ENCODE data around the gene CDR2L. TPM values are rescaled to one million over a fixed set of nuclear protein-coding genes. Genes with fewer than 3 reads are reported as not detected.
"Not testable (repeated sequence)": the region's sequence is repeated elsewhere in the genome, so short reads cannot be mapped to it uniquely, and the experiment has no call there.

Gene CDR2L
- total RNA-seq, 1 donor from 2014 or later = 20.1 TPM

DNA sequence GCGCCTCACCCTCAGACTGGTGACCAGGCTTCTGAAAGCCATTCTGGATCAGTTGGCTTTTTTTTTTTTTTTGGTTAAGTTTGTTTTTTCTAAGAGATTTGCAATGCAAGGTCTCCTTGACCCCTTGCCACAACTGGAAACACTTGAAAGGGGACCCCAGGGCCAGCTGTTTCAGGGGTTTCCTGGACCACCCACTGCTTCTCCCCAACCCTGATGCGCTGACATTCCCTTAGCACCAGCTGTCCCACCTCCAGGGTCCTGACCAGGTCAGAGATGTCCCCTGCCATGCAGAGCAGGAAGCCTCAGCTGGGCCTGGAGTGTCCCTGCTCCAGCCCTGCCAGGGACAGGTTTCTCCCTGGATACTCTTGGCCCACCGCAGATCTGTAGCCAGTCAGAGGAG lies 16.9 kb downstream of the CDR2L start:
- no peak for DNase-seq (ENCODE audit: low spot score)
- intact Hi-C loops (cut with DNase I) = no loop called here

DNA sequence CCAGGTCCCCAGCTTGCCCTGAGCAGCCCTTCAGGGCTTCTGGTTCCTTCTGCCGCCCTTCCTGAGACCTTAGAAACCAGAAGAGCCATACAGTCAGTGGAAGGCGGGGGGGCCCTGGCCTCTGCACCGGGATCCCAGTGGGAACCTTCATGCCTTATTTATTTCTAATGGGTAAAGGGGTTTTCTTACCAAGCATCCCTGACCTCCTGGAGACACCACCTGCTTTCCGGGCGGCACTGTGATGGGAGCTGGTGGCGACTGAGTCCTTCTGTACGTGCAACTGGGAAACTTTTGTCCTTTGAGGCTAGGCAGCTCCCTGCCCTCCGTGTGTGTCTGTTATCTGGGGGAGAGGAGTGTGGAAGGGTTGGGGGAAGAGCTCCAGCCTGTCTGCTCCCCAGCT lies 17.9 kb downstream of the CDR2L start:
- intact Hi-C loops (cut with DNase I) = no loop called here
- no peak for DNase-seq (ENCODE audit: low spot score)

DNA sequence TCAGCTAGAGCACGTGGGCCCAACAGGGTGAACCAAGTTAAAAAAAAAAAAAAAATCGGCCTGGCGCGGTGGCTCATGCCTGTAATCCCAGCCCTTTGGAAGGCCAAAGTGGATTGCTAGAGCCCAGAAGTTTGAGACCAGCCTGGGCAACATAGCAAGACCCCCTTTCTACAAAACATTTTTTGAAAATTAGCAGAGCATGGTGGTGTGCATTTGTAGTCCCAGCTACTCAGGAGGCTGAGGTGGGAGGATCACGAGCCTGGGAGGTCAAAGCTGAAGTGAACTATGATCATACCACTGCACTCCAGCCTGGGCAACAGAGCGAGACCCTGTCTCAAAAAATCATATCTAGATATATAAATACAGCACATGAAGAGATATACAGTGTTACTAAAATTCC lies 18.7 kb downstream of the CDR2L start:
- intact Hi-C loops (cut with DNase I); DNase-seq (ENCODE audit: low spot score): not testable (repeated sequence)

DNA sequence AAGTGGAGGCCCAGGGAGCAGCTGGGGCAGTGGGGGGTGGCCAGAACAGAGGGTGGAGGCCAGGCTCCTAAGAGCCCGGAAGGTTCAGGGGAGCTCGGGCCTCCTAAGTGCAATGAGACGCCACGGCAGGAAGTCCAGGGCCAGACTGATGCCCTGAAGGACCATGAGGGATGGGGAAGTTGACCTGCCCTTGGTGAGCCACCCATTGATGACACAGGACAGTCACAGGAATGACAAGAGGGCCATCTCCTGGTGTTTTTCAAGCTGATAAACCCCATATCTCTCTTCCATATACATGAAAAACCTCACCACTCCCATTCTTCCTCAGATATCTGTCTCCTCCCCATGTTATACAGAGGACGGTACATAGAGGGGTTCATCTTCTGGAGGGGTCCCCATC lies 19.2 kb downstream of the CDR2L start:
- intact Hi-C loops (cut with DNase I) = no loop called here
- DNase-seq (ENCODE audit: low spot score) = no peak

DNA sequence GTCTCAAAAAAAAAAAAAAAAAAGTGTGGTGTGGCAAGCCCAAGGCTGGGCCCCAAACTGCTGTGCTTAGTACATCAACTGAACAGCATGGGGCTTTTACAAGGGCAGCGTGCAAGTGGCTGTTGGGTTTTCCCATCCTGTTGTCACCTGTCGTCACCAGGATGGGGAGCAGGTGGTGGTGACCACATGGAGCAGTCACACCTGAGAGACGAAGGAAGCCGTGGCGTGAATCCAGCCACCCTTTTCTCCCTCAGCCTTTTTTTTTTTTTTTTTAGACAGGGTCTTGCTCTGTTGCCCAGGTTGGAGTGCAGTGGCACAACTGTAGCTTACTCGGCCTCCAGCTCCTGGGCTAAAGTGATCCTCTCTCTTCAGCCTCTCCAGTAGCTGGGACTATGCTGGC lies 20.9 kb downstream of the CDR2L start:
- no peak for DNase-seq (ENCODE audit: low spot score)
- intact Hi-C loops (cut with DNase I) = no loop called here

DNA sequence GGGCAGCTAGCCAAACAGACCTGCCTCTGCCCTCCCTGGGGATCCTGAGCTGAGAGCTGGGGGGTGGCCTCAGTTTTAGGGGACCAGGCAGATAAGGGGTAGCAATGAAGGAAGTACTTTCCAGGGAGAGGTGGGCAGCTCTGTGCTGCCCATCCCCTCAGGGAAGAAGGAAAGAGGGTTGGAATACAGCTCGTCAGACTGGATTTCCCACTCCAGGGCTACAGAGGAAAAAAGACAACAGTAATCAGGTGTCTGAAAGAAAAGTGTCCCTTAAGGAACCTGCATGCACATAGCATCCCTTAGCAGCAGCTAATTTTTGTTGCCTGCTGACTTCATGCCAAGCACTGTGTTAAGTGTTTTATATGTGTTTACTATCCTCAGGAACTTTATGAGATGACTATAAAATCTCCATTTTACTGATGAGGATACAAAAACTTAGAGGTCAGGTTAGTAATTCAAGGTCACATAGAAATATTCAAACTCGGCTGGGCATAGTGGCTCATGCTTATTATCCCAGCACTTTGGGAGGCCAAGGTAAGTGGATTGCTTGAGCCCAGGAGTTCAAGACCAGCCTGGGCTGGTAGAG lies 21.8 kb downstream of the CDR2L start:
- no peak for DNase-seq (ENCODE audit: low spot score)
- intact Hi-C loops (cut with DNase I) = no loop called here

DNA sequence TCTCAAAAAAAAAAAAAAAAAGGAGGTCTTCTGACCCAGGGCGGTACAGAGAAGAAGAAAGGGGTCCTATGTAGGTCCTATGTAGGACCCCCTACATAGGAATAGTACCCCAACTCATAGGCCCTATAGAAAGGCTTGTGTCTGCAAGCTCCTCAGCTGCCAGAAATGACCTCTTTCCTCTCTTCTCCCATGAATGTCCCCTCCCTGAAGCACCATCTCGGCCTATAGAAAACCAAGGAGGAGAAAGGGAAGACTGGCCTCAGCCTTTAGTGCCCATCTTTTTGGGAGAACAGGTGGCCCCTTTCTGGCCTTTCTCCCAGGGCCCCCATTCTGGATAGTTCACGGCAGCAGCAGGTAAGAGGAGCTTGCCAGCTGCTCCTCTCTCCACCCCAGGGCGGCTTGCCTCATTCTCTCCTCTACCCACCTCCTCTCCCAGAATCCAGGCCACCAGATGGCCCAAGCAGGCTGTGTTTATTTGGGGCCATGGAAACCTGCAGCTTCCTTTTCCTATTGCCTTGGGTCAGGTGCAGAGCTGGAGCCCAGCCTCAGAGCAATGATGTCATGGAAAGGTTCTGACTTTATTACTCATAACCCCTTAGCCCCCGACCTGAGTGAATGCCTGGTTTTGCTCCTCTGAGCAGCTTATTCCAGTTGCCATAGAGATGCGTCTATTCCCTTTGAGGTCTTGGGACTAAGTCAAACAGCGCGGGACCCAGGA lies 23.4 kb downstream of the CDR2L start:
- DNase-seq (ENCODE audit: low spot score) = no peak
- intact Hi-C loops (cut with DNase I) = no loop called here

DNA sequence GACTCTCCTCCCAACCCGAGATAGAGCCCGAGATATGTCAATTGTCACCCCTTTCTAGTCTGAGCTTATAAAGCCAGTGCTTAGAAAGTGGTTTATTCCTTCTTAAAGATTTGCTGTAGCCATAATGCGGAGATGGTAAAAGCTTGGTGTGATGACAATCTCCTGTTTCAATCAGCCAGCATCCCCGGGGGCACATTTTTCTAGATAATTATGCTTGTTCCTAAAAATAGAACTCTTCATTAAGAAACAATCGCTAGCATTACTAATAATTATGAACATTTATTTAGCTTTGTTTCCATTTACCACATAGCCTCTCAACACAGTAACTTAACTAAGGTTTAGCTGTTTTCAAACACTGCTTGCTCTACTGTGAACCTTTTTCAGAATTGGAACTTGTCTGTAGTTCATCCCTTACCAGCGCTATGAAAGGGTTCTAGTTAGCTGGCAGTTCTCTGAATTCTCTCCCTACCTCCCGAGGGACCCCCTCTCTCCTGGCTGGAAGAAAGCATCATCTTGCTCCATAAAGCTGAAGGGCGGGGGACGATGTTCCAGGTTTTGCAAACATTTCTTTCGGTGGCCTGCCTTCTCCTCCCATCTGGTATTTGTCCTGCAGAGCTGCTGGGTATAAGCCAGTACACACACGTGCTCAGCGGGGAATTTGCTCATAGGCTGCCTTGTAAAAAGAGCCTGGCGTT lies 24.1 kb downstream of the CDR2L start:
- DNase-seq (ENCODE audit: low spot score) = no peak
- intact Hi-C loops (cut with DNase I) = loop anchor here (2.0 kb wide), 1 partner anchor 21 kb away; no protein-coding TSS in a partner anchor

DNA sequence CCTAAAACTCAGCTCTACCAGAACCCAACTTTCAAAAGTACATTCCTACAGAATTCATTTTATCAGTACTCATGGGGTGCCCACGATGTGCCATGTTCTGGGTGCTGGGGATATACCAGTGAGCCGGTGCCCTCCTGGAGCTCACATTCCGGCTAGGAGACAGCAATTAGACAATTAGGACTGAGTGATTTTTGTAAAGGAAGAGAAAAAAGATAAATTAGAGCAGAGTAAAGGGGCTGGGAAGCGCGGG lies 24.6 kb downstream of the CDR2L start:
- DNase-seq (ENCODE audit: low spot score) = no peak
- intact Hi-C loops (cut with DNase I) = loop anchor here (2.0 kb wide), 1 partner anchor 21 kb away; no protein-coding TSS in a partner anchor

DNA sequence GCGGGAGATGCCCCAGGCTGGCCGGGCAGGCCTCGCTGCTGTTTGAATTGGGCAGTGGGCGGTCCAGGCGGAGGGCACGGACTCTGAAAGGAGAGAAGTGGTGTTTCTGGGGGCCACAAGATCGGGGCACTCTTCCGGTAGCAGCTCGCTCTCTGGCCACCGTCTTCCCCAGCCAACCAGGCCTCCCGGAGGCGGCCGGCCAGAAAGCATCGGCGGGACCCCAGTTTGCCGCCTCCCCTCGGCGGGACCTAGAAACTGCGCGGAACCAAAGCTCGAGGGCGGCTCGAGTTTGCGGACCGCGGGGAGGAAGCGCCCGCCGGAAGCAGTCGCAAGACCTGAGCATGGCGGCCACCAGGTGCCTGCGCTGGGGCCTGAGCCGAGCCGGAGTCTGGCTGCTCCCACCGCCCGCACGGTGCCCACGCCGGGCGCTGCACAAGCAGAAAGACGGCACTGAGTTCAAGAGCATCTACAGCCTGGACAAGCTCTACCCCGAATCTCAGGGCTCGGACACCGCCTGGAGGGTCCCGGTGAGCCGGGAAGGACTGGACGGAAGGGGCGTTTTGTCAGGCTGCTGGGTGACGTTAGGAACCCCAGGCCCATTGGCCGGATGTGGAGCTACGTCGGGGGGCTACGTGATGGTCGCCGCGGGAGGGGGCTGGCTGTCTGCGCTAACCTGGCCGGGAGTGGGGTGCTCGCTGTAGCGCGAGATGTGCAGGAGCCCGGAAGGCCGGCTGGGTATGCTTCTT lies 25.1 kb downstream of the CDR2L start, which contains the start of gene MRPL58:
TSS of gene MRPL58 (plus strand) at position 325 of the 746 bp plus-strand sequence. CDS start at position 342, 17 bp downstream.
- DNase-seq (ENCODE audit: low spot score) = peak; percentile 91
- intact Hi-C loops (cut with DNase I) = loop anchor here (2.0 kb wide), 1 partner anchor 20 kb away; no protein-coding TSS in a partner anchor

DNA sequence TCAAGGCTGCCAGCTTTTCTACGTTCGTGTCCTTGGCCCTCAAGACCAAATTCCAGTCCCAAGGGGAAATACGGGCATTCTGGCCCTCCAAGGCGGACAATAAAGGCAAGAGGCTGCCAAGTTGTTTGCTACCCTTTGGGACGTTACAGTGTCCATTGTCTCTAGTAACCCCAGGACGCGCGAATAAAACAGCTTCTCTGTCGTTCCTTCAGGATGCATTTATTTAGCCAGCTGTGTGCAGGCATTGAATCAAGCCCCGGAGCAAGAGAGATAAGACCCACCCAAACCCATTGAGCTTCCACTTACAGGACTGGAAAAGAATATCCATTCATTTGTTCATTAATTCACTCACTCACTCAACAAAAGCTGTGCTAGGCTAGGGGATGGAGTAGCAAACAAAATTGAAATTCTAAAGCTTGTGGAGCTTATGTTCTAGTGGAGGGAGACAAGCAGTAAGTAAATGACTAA lies 25.7 kb downstream of the CDR2L start:
- intact Hi-C loops (cut with DNase I) = loop anchor here (2.0 kb wide), 1 partner anchor 20 kb away; no protein-coding TSS in a partner anchor

DNA sequence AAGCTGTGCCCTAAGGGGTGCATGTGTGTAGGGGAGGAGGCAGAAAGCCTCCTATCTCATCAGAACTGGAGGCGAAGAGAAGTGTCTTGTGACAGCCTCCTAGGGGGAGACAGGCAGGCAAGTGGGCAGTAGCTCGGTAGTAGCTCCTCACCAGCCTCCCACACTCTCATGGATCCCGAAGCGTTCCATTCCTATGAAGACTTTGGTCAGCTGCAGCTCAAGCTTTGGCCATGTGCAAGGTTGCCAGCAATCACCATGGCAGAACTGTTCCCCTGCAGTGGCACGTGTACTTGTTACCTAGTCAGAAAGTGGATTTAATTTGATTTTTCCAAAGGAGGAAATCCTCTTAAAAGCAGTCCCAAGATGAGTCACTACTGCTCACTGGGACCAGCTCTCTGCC lies 31.7 kb downstream of the CDR2L start:
- intact Hi-C loops (cut with DNase I) = no loop called here
- DNase-seq (ENCODE audit: low spot score) = no peak

More for the DNA sequence above, 25.7 kb downstream of the CDR2L start:
- no peak for DNase-seq (ENCODE audit: low spot score)

DNA sequence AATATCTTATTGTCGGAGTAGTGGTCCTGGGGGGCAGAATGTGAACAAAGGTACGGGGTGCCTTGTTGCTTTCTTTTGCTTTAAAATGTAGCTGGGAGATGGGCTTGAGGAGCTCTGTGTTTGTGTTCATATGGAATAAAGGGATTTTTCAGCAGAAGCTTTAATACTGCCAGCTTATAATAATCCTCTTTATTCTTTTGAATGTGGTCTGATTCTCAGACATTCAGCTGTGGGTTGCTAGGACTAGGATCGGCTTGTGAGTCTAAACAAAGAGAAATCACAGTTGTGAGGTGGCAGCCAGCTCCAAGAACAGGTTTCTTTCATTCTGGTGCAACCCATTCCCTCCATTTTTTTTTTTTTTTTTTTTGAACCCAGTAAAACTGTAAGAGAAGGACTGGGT lies 32.3 kb downstream of the CDR2L start:
- intact Hi-C loops (cut with DNase I) = no loop called here

DNA sequence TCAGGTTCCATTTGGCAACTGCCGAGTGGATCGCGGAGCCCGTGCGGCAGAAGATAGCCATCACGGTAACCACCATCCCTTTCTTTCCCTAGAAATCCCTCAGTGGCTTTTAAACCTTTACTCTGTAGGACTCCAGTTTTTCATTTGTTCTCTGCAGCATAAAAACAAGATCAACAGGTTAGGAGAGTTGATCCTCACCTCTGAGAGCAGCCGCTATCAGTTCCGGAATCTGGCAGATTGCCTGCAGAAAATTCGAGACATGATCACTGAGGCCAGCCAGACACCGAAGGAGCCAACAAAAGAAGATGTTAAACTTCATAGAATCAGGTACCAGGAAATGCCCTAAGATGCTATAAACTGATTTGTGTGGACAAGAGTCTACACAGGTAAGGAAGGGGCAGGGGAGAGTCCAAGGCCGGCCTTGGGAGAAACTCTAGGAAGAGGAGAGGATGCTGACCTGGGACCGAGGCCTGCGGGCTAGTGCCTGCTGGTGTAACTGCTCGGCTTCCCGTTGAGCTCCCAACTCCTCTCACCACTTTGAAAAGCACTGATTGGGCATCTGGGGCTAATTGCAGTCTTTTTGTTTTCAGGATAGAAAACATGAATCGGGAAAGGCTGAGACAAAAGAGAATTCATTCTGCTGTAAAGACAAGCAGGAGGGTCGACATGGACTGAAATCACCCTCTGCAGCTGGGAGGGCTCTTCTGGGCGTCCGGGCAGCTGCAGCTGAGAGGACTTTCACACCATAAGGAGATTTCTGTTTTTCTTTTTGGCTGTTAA lies 33.1 kb downstream of the CDR2L start:
- intact Hi-C loops (cut with DNase I) = no loop called here
- DNase-seq (ENCODE audit: low spot score) = no peak

More for the DNA sequence above, 32.3 kb downstream of the CDR2L start:
- DNase-seq (ENCODE audit: low spot score) = no peak

DNA sequence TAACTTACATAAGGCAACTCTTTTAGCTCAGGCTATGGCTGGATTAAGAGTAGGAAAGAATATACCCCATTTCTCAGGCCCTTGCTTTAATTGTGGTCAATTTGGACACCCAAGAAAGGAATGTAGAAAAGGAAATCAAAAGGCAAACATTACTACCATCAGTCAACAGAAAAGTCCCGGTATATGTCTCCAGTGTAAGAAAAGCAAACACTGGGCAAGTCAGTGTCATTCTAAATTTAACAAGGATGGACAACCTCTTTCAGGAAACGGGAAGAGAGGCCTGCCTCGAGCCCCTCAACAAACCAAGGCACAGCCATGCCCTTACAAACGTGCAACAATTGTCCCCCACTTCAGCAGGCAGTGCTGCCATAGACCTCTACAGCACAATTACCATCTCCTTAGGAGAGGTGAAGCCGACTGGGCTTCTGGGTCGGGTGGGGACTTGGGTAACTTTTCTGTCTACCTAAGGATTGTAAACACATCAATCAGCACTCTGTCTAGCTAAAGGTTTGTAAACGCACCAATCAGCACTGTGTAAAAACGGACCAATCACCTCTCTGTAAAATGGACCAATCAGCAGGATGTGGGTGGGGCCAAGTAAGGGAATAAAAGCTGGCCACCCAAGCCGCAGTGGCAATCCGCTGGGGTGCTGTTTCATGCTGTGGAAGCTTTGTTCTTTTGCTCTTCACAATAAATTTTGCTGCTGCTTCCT lies 37.4 kb downstream of the CDR2L start:
- no peak for DNase-seq (ENCODE audit: low spot score)
- intact Hi-C loops (cut with DNase I) = no loop called here

DNA sequence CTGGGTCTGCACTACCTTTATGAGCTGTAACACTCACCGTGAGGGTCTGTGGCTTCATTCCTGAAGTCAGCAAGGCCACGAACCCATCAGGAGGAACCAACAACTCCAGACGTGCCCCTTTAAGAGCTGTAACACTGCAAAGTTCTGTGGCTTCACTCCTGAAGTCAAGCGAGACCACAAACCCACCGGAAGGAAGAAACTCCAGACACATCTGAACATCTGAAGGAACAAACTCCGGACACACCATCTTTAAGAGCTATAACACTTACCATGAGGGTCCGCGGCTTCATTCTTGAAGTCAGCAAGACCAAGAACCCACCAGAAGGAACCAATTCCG lies 37.9 kb downstream of the CDR2L start:
- DNase-seq (ENCODE audit: low spot score); intact Hi-C loops (cut with DNase I): not testable (repeated sequence)

DNA sequence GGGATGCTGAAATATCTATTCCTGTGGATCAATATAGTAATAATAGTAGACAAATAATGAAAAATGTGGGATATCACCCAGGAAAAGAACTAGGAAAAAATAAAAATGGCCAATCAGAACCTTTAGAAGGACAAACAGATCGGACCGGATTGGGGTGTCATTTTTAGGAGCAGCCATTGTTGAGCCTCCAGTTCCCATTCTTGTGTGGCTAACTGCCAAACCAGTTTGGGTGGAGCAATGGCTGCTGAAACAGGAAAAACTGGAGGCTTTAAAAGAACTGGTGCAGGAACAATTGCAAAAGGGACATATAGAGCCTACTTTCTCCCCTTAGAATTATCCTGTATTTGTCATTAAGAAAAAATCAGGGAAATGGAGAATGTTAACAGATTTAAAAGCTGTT lies 39.2 kb downstream of the CDR2L start:
- DNase-seq (ENCODE audit: low spot score); intact Hi-C loops (cut with DNase I): not testable (repeated sequence)

DNA sequence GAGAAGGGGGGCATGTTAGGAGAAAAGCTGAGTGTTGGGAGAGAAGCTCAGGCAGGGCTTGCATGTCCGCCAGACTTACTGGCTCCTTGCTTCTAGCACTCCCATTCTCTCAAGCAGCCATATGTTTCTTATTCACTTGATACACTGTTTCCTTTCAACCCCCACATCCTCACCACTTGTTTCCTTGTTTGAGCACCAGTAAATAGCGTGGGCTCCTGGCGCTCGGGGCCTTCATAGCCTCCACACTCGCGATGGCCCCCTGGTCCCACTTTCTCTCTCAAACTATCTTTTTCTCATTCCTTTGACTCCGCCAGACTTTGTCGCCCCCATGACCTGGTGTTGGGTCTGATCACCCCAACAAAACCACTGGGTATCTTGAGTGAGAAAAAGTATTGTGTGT lies 42.7 kb downstream of the CDR2L start:
- no peak for DNase-seq (ENCODE audit: low spot score)
- intact Hi-C loops (cut with DNase I) = loop anchor here (5.0 kb wide), 1 partner anchor 68 kb away; no protein-coding TSS in a partner anchor
